HUES48 (cell line): ENCODE data around the gene PICK1.
"Not testable (repeated sequence)": the region's sequence is repeated elsewhere in the genome, so short reads cannot be mapped to it uniquely, and the experiment has no call there.

Source experiments
- H3K27ac ChIP-seq: one replicate; pipeline ENCODE4 v1.7.0; 2013; ENCODE audit warnings: low read depth, low read length, inconsistent platforms
- H3K27me3 ChIP-seq: 2 replicates; pipeline ENCODE4 v1.6.1; 2013; ENCODE audit warnings: mild to moderate bottlenecking, low read length; ENCODE audit not compliant: control insufficient read depth, insufficient read depth
- H3K36me3 ChIP-seq: 2 replicates; pipeline ENCODE4 v1.6.1; 2013; ENCODE audit warnings: low read length; ENCODE audit not compliant: control insufficient read depth, insufficient read depth
- H3K4me1 ChIP-seq: 2 replicates; pipeline ENCODE4 v1.6.1; 2013; ENCODE audit warnings: mild to moderate bottlenecking, low read length; ENCODE audit not compliant: control insufficient read depth, insufficient read depth
- H3K4me3 ChIP-seq: 2 replicates; pipeline ENCODE4 v1.5.1; 2013; ENCODE audit warnings: mild to moderate bottlenecking, low read depth, low read length
- H3K9ac ChIP-seq: 2 replicates; pipeline ENCODE4 v1.6.1; 2013; ENCODE audit warnings: mild to moderate bottlenecking, low read depth, low read length, moderate library complexity
- H3K9me3 ChIP-seq: 2 replicates; pipeline ENCODE4 v1.6.1; 2013; ENCODE audit warnings: low read length; ENCODE audit not compliant: control insufficient read depth, insufficient read depth

The PICK1 gene

DNA sequence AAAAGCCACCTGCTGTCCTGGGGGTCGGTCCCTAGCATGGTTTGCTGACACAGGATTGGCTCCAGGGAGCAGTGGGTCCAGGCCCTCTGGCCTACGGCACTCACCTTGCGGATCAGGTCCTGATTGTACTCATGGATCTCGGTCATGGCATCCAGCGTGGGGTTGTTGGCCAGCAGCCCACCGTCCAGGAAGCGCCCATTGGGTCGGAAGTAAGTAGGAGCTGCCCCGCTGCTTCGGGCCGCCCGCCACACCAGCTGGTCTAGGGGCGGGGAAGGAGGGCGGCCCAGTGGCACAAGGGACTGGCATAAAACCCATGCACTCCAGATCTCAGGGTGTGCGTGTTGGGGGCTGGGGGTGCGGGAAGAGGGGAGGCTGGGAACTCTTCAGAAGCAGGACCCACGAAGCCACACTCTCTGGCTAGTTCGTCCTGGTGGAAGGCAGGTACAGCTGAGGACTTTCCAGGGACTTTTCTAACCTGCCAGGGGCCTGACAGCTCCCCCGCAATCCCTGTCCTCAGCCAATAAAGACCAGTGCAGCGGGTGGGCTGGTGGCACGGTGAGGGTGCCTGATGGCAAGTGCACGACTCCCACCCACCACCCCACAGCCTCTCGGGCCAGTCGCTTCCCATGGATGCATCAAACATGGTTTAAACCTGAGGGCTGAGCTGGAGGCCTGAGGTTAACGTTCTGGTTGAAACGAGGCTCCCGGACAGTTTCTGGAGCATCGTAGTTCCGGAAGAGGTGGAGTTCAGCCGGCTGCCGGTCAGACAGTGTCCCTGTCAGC is 58.4 kb downstream of the PICK1 start:
- no peak overlapping the region for H3K9ac ChIP-seq
- no peak overlapping the region for H3K27ac ChIP-seq
- H3K9me3 ChIP-seq = no peaks in the 10 kb centered on the region
- no peaks in the 10 kb centered on the region for H3K36me3 ChIP-seq
- no peaks in the 10 kb centered on the region for H3K27me3 ChIP-seq
- no peak overlapping the region for H3K4me3 ChIP-seq
- no peaks in the 10 kb centered on the region; the same call in 1 of the 2 replicates for H3K4me1 ChIP-seq

GRCh38 chr22:38117556-38117955 is 60.4 kb downstream of the PICK1 start:
- H3K27me3 ChIP-seq, H3K9ac ChIP-seq, H3K4me3 ChIP-seq, H3K4me1 ChIP-seq, H3K27ac ChIP-seq, H3K36me3 ChIP-seq, H3K9me3 ChIP-seq: not testable (repeated sequence)

- H3K27me3 ChIP-seq = no peaks in the 10 kb centered on the region
- H3K4me1 ChIP-seq = no peaks in the 10 kb centered on the region; the same call in 1 of the 2 replicates
- H3K36me3 ChIP-seq = no peaks in the 10 kb centered on the region
- H3K4me3 ChIP-seq = no peak overlapping the region
- H3K27ac ChIP-seq = no peak overlapping the region
- no peak overlapping the region for H3K9ac ChIP-seq
- no peaks in the 10 kb centered on the region for H3K9me3 ChIP-seq
Measured at GRCh38 chr22:38118182-38118581, 61.0 kb downstream of the PICK1 start.

DNA sequence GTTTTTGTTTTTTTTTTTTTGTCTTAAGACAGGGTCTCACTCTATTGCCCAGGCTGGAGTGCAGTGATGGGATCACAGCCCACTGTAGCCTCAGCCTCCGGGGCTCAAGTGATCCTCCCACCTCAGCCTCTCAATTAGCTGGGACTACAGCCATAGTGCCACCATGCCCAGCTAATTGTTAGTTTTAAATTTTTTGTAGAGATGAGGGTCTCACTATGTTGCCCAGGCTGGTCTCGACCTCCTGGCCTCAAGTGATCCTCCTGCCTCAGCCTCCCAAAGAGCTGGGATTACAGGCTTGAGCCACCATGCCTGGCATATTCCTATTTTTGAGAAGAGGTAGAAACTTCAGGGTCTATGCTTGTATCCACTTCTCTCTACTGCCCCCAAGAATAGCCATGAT is 61.5 kb downstream of the PICK1 start:
- H3K36me3 ChIP-seq, H3K27ac ChIP-seq, H3K4me1 ChIP-seq, H3K9ac ChIP-seq, H3K9me3 ChIP-seq, H3K4me3 ChIP-seq, H3K27me3 ChIP-seq: not testable (repeated sequence)

DNA sequence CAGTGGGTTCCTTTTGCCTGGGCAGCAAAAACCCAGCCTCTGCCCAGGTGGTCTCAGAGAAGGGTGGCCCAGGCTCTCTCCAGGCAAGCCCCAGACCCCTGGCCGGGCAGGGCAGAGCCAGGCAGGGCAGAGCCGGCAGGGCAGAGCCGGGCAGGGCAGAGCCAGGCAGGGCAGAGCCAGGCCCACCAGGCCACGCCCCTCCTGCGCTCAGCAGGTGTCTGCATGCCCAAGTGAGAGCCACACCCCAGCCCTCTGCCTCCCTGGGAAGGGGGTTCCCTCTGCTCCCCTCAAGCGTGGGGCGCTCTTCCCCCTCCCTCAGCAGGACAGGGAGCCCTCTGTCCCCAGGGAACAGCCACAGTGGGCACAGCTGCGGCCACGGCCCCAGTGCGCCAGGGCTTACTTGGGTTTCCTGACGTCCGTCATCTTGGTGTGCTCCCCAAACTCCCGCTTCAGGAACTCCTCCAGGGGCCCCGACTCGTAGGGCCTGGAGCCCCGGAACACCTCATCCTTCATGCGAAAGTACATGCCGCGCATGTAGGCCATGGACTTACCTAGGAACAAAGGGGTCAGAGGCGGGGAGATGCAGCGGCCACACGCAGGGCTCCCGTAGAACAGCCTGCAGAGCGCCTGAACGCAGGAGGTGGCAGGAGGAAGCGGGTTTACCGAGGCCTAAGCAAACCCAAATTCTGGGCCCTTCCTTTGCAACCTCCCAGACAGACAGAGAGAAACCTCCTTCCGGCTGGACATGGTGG is 63.3 kb downstream of the PICK1 start:
- Histone ChIP-seq H3K9ac (no peak overlapping the region), H3K27ac (no peak overlapping the region)

GRCh38 chr22:38122616-38123015 is 65.4 kb downstream of the PICK1 start:
- Histone ChIP-seq H3K27ac (no peak overlapping the region), H3K4me3 (no peak overlapping the region), H3K4me1 (no peaks in the 10 kb centered on the region; the same call in 1 of the 2 replicates), H3K9ac (no peak overlapping the region), H3K27me3 (no peaks in the 10 kb centered on the region), H3K9me3 (no peaks in the 10 kb centered on the region), H3K36me3 (no peaks in the 10 kb centered on the region)

More for the DNA sequence above, 63.3 kb downstream of the PICK1 start:
- Histone ChIP-seq H3K9me3 (no peaks in the 10 kb centered on the region), H3K4me3 (no peak overlapping the region), H3K27me3 (no peaks in the 10 kb centered on the region), H3K4me1 (no peaks in the 10 kb centered on the region; the same call in 1 of the 2 replicates), H3K36me3 (no peaks in the 10 kb centered on the region)

DNA sequence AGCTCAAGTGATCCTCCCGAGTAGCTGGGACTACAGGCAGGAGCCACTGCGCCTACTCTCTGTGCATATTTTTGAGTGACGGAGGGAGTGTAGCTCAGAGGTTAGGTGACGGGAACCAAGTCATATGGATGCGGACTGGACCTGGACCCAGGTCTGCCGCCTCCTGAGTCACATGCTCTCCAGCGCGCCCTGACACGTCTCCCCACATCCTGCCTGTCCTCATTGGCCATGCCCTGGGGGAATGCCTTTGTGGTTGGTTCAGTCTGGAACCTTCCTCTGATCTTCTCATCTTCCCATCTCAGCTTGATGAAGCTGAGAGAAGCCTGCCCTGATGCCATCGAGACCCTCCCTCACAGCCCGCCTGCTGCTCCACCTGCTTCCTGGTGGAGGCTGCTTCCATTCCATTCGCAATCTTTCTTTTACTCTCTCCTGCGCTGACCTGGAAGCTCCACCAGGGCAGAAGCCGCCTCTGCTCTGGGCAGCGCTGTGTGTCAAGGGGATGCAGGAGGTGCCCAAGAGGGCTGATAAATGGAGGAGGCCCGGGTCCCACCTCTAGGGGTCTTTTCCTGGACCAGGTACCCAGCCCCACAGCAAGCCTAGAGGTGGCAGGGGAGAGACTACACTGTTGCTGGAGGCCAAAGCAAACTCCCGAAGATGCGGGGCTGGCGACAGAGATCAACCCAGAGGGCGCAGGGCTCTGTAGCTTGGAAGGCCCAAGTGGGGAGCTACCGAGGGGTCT is 67.2 kb downstream of the PICK1 start:
- no peak overlapping the region for H3K4me3 ChIP-seq

GRCh38 chr22:38125038-38125610 is 67.9 kb downstream of the PICK1 start:
- Histone ChIP-seq H3K4me1 (no peaks in the 10 kb centered on the region; the same call in 1 of the 2 replicates), H3K27me3 (no peaks in the 10 kb centered on the region), H3K9me3 (no peaks in the 10 kb centered on the region), H3K9ac (no peak overlapping the region), H3K27ac (no peak overlapping the region), H3K4me3 (no peak overlapping the region), H3K36me3 (no peaks in the 10 kb centered on the region)

More for the DNA sequence above, 67.2 kb downstream of the PICK1 start:
- H3K9ac ChIP-seq = no peak overlapping the region
- no peaks in the 10 kb centered on the region for H3K36me3 ChIP-seq
- no peak overlapping the region for H3K27ac ChIP-seq
- H3K27me3 ChIP-seq = no peaks in the 10 kb centered on the region
- no peaks in the 10 kb centered on the region for H3K9me3 ChIP-seq
- H3K4me1 ChIP-seq = no peaks in the 10 kb centered on the region; the same call in 1 of the 2 replicates
